Stimulated activated CD8-positive, alpha-beta memory T cell treated with anti-CD3 and anti-CD28 coated beads, Interleukin-7, amount 100 ng/mL, for 48 hours (primary cell): ENCODE results near the gene ERAL1.
"Not testable (repeated sequence)": the region's sequence is repeated elsewhere in the genome, so short reads cannot be mapped to it uniquely, and the experiment has no call there.

Source experiments
- DNase-seq, 2 donors: peaks; one replicate each; pipeline ENCODE4 v3.0.0-alpha.2; 2020; ENCODE audit warnings: low read depth in 1 of 2; ENCODE audit errors: extremely low read depth in 1 of 2

Gene ERAL1

GRCh38 chr17:28897769-28898526, 43.1 kb downstream of the ERAL1 start:
- no peak for DNase-seq

- DNase-seq = no peak
Observed at GRCh38 chr17:28898527-28898955, 43.7 kb downstream of the ERAL1 start.

GRCh38 chr17:28899212-28899815, 44.5 kb downstream of the ERAL1 start:
- DNase-seq = no peak

GRCh38 chr17:28900986-28901726, 46.3 kb downstream of the ERAL1 start:
- DNase-seq = no peak

GRCh38 chr17:28901866-28902818, 47.3 kb downstream of the ERAL1 start:
- DNase-seq = peak; percentile 30 to 42

GRCh38 chr17:28902819-28903545, 48.2 kb downstream of the ERAL1 start, which contains the start of gene DHRS13:
TSS of gene DHRS13 (minus strand) at chr17:28903079. CDS start at chr17:28902944, 135 bp downstream.
- DNase-seq = peak; percentile 87 to 90

- DNase-seq = not testable (repeated sequence)
Observed at GRCh38 chr17:28903546-28903841, 48.7 kb downstream of the ERAL1 start.

- DNase-seq = no peak
Observed at GRCh38 chr17:28904800-28905199, 50.0 kb downstream of the ERAL1 start.

GRCh38 chr17:28906276-28906675, 51.5 kb downstream of the ERAL1 start:
- no peak for DNase-seq

- DNase-seq = no peak
Observed at GRCh38 chr17:28906706-28907438, 52.1 kb downstream of the ERAL1 start.

- no peak for DNase-seq
Observed at GRCh38 chr17:28907709-28908475, 53.1 kb downstream of the ERAL1 start.

GRCh38 chr17:28908640-28909167, 53.9 kb downstream of the ERAL1 start:
- DNase-seq = no peak

- no peak for DNase-seq
Observed at GRCh38 chr17:28910534-28910933, 55.7 kb downstream of the ERAL1 start.
